GM19351 (cell line): ENCODE measurements around the gene LECT2.

ENCODE experiments used
- ATAC-seq: cut with Tn5 transposase; IDR thresholded peaks from one replicate; pipeline ENCODE4 v1.9.1; 2021; ENCODE audit warnings: mild to moderate bottlenecking, moderate library complexity; ENCODE audit not compliant: unreplicated experiment

The LECT2 gene

GRCh38 chr5:135954899-135955298 lies at the start of gene LECT2:
LECT2 (minus strand) TSS chr5:135954983; CDS start chr5:135954833, 150 bp downstream.
- no peak for ATAC-seq

- ATAC-seq, result no peak
Observed at GRCh38 chr5:136004436-136004835, 49.7 kb upstream of the LECT2 start.

- ATAC-seq, result no peak
Observed at GRCh38 chr5:136001466-136001981, 46.7 kb upstream of the LECT2 start.

GRCh38 chr5:136000932-136001331 lies 46.1 kb upstream of the LECT2 start:
- no peak for ATAC-seq

- ATAC-seq, result no peak
Observed at GRCh38 chr5:136000147-136000546, 45.4 kb upstream of the LECT2 start.

GRCh38 chr5:135999406-136000139 lies 44.8 kb upstream of the LECT2 start:
- no peak for ATAC-seq

- ATAC-seq, result no peak
Observed at GRCh38 chr5:135998889-135999288, 44.1 kb upstream of the LECT2 start.

- ATAC-seq, result no peak
Observed at GRCh38 chr5:135997673-135998335, 43.0 kb upstream of the LECT2 start.

- ATAC-seq, result no peak
Observed at GRCh38 chr5:135996611-135997010, 41.8 kb upstream of the LECT2 start.

- no peak for ATAC-seq
Observed at GRCh38 chr5:135995976-135996375, 41.2 kb upstream of the LECT2 start.

GRCh38 chr5:135993880-135994636 lies 39.3 kb upstream of the LECT2 start:
- ATAC-seq, result no peak

GRCh38 chr5:135993335-135993879 lies 38.6 kb upstream of the LECT2 start:
- ATAC-seq, result no peak

- ATAC-seq, result no peak
Observed at GRCh38 chr5:135991429-135991828, 36.6 kb upstream of the LECT2 start.

GRCh38 chr5:135990528-135991255 lies 35.9 kb upstream of the LECT2 start:
- ATAC-seq, result no peak

- no peak for ATAC-seq
Observed at GRCh38 chr5:135989686-135990085, 34.9 kb upstream of the LECT2 start.

GRCh38 chr5:135988546-135988945 lies 33.8 kb upstream of the LECT2 start:
- ATAC-seq, result no peak

GRCh38 chr5:135986891-135987401 lies 32.2 kb upstream of the LECT2 start:
- ATAC-seq, result no peak

GRCh38 chr5:135986401-135986800 lies 31.6 kb upstream of the LECT2 start:
- no peak for ATAC-seq

- ATAC-seq, result no peak
Observed at GRCh38 chr5:135985951-135986350, 31.2 kb upstream of the LECT2 start.

- no peak for ATAC-seq
Observed at GRCh38 chr5:135980620-135981019, 25.8 kb upstream of the LECT2 start.
